Limb (tissue), 2 donors: ENCODE data around the gene KRTAP10-12.
A peak's percentile ranks its signal among the peaks of the same experiment; 100 is the strongest.
"Not testable (repeated sequence)": the region's sequence is repeated elsewhere in the genome, so short reads cannot be mapped to it uniquely, and the experiment has no call there.

Experiments used
- DNase-seq, 2 donors: peaks; one replicate each; pipeline ENCODE4 v3.0.0-alpha.2; 2016; ENCODE audit errors: extremely low spot score in 2 of 2

The KRTAP10-12 gene

DNA sequence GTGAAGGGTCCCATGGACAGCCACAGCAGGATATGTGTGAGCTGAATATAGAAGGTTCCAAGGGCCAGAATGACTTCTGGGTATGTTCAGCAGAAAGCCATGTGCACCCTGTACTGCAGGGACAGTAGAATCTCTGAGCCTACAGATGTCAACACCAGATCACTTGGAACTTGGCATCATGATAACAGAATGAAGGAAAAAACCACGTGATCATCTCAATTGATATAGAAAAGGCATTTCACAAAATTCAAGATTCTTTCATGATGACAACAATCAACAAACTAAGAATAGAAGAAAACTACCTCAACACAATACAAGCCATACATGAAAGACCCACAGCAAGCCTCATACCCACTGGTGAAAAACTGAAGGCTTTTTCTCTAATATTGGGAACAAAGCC lies 29.4 kb upstream of the KRTAP10-12 start:
- DNase-seq: no peak

DNA sequence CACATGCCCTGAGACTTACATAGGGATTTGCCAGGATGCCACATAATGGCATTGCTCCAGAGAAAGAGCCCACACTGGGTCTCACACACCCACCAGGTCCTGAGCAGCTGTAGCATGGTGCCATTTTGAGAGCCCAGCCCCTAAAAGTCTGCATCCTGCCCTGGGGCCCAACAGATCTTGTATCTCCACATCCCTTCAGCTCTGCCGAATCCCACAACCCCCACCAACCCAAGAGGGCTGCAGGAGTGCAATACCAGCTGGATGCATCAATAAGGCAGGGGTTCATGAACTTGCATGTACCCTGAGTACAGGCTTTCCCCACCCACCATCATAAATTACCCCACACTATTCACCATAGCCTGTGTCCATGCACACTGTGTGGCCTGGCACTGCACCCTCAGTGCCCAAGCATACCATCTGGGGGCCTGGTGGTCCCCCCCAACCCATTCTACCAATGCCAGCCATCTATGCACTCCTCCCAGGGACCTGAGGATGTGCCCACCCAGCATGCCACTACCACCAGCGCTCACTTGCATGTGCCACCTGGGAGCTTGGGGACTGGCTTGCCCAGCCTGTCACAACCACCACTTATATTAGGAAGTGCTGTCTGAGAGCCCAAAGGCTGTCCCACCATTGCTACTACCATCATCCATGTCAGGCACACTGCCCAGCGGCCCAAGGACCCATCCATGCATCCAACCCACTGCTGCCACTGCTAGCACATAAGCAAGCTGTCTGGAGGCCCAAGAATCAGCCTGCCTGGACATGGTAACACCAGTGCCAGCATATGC lies 26.1 kb upstream of the KRTAP10-12 start:
- no peak for DNase-seq

DNA sequence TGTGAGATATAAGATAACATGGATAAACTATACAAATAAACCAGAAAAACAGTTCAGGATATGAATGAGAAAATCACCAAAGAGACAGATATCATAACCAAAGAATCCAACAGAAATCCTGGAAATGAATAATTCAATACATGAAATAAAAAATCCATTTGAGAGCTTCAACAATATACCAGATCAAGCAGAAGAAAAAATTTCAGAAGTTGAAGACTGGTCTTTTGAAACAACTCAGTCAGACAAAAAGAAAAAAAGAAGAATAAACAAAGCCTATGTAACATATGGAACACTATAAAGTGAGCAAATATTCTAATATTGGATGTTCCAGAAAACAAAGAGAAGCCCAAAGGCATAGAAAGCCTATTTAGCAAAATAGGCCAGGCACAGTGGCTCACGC lies 25.1 kb upstream of the KRTAP10-12 start:
- no peak for DNase-seq

DNA sequence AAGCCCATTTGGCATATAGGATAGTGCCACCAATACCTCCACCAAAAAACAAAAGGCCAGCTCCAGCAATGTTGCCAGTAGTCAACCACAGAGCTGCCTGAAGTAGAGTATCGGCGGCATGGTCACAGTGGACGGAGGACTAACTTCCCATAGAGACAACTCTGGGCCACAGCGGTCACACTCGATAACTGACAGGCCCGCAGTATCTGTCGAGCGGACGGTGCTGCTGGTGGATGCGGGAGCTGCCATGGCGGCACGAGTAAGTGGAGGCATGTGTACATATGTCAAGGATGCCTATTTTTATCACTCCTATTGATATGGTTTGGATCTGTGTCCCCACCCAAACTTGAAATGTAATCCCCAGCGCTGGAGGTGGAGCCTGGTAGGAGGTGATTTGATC lies 19.1 kb upstream of the KRTAP10-12 start:
- DNase-seq: no peak

DNA sequence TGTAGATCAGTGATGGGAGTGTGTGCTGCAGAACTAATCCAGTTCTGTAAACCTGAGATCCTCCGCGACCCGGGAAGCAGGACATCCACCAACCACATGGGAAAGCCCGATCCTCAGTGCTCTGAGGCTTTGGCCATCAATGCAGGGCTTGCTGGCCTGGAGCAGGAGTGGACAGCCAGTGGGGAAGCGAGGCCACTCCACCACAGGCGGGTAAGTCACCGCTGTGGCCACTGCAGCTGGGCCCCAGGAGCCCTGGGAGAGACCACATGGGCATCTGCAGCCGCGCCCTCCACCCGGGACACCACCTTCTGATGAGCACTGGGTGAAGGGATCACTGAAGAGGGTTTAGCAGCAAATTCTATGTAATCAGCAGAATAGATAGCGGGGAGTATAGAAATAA lies 15.8 kb upstream of the KRTAP10-12 start:
- no peak for DNase-seq

DNA sequence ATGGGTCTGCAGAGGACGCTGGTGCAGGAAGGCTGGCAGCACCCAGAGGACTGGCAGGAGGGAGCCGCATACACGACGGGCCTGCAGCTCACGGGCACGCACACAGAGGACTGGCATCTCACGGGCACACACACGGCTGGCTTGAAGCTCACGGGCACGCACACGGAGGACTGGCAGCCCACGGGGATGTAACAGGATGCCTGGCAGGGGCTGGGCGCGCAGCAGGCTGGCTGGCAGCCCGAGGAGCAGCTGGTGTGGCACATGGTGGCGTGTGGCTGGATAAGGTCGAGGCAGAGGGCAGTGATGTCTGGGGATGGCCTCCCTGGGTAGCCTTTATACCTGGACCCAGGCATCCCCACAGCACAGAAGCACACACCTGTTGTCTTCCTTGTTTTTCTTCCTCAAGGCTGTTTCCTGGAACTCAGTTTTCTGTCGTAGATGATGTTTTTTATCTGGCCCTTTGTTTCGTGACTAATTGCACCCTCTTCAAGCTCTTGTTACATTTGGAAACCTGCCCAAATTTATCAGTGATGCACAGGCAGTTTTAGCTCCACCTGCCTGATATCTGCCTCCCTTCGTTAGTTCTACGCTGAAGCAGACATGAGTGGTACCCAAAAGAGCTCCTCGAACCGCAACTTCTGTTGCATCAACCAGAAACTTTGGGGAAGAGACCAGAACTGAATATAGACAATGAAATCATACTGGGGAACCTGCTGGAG lies 15.0 kb upstream of the KRTAP10-12 start, which contains the start of gene KRTAP12-1:
TSS of gene KRTAP12-1 (minus strand) at position 303 of the 719 bp plus-strand sequence. CDS start at position 263, 40 bp downstream.
- DNase-seq: no peak

DNA sequence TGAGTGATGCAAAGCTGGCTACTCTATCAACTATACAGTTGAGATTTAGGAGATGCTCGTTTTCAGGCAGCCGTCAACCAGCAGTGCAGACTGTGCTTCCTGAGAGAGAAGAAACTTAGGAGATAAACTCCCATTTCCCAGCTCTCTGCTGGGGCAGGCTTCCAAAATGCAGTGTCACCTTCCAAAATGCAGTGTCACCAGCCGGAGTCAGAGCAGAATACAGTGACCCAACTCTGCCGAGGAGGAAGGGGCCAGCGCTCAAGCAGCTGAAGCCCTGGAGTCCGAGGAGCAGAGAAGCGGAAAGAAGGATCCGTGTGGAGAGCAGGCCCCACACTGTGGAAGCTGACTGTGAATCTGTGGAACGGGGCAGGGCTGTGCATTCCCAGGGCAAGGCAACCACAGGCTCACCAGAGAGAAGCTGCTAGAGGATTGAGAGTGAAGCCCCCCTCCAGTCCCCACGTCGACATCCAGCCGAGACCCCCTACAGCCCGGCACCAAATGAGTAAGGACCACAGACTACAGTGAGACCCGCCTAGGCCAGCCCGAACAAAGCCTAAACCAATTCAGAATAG lies 14.3 kb upstream of the KRTAP10-12 start:
- no peak for DNase-seq

DNA sequence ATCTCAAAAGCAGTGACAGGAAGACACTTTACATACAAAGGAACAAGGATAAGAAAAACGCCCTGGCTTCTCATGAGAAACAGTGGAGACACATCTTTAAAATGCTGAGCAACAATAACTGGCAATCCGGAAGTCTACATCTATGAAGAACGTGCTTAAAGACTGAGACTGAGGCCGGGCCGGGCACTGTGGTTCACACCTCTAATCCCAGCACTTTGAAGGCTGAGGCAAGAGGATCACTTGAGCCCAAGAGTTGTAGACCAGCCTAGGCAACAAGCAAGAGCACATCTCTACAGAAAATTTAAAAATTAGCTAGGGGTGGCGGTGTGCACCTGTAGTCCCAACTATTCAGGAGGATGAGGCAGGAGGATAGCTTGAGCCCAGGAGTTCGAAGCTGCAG lies 12.9 kb upstream of the KRTAP10-12 start:
- DNase-seq: no peak

DNA sequence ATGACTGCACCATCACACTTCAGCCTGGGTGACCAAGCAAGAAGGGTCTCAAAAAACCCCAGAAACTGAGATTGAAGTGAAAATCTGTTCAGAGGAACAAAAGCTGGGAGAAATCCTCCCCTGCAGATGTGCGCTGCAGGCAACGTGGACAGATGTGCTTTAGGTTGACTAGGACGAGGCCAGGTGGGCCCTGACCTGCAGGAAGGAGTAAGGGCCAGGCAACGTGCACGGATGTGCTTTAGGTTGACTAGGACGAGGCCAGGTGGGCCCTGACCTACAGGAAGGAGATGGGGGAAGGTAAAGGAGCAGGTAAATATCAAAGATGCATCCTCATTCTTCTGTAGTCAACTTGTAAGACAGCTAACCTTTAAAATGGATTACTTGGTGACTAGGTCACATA lies 12.5 kb upstream of the KRTAP10-12 start:
- DNase-seq: no peak

DNA sequence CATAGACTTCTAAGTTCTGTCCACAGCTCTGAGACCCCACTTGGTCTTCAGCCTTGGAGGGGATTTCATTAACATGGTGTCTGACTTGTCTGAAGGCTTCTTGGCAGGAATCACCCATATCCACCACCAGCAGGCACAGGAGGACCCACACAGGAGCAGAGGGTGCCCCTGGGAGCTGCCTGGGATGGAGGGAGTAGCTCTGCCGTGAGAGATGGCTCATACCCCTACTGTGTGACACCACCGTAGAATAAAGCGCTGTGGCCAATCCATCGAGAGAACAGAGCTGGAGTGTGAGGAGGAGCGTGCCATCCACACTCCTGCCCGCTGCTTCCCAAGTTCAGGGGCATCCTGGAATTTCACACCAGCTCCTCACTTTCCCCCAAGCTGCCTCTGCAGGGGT lies 11.9 kb upstream of the KRTAP10-12 start:
- not testable (repeated sequence) for DNase-seq

DNA sequence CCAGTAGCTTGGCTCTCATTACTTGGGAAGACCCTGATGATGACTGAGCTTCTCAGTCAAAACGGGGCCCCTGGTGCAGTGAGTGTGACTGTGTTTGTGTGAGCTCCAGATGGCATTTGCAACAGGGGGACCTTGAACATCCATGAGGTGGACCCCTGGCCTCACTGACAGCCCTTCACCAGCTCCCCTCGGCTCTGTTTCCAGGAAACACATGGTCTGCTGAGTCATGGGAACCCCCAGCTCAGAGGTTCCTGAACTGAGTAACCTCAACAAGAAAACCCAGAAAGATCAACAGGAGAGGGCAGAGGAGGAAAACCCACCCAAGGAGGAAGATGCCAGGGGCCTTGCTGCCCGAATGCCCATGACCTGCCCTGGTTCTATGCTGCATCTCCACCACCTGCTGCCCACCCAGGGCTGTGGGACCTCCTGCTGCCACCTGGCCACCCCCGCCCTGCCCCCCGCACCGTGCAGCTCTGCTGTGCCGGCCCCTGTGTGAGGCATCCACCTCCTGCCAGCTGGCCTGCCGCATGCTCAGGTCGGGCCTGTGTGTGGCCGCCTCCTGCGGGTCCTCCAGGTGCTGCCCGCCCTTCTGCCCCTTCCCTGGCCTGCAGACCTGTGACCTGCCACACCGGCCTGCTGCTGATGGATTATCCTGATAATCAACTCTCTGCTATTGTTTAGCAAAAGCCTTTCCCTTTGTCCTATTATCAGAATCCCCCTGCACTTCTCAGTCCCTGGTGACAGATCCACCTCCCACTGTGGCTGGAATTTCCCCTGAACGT lies 10.8 kb upstream of the KRTAP10-12 start:
- DNase-seq: no peak

DNA sequence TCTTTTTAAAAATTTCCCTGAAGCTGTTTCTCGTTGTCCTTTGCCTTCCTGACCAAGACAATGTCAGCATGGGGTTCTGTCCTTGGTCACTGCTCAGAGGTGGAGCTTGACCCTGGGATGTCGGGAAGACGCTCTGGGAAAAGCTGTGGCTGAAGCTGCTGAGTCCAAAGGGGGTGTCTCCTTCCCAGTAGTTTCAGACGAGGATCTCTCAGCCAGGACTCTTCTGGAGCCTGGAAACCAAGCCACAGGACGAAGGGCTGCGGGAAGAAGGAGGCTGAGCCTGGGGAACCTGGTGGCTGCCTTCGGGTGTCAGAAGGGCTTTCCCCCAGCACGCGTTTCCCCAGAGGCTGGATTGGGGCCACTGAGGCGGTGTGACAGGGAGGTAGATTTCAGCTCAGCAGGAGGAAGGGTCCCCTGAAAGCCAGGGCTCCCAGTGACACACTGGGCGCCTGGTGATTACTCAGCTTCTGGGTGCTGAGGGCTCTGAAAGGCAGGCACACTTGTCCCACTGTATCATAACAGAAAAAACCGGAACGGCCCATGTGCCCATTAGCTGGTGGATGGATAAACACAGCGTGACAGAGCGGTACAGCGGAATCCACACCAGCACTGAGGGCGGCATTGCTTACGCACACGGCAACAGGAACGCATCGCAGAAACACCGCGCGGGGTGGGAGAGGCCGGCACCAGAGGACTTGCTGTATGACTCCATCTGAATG lies 10.0 kb upstream of the KRTAP10-12 start:
- DNase-seq: no peak

DNA sequence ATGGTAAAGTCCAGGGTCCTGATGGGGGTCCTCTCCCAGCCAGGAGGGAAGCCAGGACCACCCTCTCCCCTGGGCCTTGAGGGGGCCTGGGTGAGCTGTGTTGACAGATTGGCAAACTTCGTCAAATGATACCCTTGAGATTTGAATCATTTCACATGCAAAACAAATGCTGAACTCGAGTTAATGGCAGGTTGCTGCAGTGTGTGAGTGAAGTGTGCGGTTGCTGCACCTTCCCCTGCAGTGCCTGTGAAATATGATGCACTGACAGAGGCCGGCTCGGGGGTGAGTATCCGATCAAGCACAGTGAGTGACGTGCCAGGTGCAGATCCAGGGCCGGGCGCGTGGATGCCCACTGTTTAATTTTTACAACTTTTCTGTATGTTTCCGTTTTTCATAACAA lies 9.3 kb upstream of the KRTAP10-12 start:
- peak in 1 of 2 donors; percentile 5 for DNase-seq

DNA sequence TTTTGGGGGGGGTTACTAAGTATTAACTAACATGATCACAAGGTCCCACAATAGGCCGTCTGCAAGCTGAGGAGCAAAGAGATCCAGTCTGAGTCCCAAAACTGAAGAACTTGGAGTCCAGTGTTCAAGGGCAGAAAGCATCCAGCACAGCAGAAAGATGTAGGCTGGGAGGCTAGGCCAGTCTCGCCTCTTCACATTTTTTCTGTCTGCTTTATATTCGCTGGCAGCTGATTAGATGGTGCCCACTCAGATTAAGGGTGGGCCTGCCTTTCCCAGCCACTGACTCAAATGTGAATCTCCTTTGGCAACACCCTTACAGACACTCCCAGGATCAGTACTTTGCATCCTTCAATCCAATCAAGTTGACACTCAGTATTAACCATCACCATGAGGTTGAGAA lies 7.2 kb upstream of the KRTAP10-12 start:
- not testable (repeated sequence) for DNase-seq

DNA sequence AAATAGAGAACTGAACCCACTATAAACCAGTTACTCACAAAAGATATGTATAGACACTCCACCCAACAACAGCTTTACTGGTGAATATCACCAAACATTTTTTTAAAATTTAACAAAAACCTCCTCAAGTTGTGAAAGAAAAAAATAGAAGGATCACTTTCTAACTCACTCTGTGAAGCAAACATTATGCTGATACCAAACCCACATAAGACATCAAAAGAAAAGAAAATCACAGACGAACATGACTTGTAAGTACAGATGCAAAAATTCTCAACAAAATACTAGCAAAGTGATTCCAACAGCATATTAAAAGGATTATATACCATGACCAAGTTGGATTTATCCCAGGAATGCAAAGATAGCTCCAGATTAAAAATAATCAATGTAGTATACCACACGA lies 5.3 kb upstream of the KRTAP10-12 start:
- DNase-seq: no peak

DNA sequence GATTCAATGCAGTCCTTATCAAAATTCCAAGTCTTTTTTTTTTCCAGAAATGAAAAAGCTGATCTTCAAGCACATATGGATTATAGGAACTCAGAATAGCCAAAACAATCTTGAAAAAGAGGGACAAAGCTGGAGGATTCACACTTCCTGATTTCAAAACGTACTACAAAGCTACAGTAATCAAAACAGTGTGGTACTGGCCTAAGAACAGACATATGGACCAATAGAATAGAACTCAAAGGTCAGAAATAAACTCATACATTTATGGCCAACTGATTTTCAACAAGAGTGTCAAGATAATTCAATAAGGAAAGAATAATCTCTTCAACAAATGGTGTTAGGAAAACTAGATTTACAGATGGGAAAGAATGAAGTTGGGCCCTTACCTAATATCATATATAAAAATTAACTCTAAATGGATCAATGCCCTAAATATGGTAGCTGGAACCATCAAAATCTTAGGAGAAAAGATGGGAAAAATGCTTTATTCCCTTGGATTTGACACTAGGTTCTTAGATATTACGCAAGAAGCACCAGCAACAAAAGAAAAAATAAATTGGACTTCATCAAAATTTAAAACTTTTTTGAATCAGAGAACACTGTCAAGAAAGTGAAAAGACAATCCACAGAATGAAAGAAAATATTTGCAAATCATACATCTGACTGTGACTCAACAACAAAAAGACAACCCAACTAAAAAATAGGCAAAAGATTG lies 4.0 kb upstream of the KRTAP10-12 start:
- DNase-seq: no peak

DNA sequence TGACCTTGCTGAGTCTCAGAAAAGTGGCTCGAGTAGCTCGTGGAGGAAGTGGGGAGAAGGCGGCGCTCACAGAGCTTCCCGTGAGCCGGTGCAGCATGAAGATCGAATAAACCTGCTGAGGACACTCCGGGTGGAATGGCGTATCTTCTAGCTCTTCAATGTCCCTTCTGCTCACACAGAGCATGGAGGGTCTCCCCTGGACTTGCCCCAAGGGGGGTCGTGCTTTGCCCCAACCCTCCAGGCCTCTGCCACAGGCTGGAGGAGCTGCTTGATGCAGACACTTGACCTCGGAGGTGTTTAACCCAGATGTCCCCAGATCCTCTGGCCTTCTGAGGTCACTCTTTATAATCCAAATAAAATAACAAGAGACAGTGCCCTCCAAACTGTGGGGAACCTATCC lies 2.2 kb upstream of the KRTAP10-12 start:
- DNase-seq: no peak

DNA sequence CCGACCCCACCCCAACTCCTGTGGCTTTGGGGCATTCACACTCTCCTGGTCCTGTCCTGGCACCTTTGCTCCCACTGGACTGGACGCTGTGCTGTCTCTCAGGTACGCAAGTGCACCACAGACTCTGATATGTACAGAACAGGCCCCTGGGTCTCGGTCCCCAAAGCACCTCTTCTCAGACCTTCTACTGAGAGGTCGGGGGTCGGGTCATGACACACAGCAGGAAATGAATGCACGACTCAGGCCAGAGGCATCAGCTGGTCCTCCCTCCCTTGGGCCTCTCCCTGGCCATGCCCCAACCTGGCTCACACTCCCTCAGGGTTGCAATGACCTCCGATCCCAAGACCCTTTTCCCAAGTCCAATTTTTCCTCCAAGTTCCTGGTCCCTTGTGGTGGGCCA lies 1.8 kb upstream of the KRTAP10-12 start:
- no peak for DNase-seq

DNA sequence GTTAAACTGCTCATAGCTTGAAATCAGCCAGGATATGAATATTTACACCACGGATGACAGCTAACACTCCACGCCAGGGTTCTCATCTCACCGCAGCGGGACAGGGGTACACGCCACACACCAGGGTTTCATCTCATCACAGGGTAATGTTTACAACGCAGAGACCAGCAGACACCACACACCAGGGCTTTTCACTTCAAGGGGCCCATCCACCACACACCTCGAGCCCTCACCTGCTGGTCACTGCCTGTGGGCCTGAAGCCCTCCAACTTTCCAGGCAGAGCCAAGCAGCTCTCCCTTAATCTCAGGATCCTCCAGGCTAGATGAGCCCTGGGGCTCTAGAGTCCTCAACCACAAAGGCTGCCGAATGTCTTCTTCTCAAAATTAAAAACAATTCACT lies 1.3 kb upstream of the KRTAP10-12 start:
- no peak for DNase-seq

DNA sequence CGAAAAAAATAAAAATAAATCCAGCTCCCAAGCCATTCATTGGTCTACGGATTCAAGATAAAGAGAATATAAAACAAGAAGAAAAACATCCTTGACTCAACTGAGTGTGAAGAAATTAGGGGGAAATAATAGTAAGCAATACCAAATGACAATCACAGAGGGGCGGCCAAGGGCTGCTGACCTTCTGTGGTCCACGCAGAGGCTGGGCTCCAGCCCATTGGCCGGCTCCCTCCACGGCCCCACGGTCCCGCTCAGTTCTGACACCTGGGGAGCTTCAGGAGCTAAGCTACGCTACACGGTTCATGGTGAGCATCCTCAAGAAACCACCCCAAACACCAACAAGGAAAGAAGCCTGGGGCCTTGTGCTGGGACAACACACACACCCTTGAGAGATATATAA lies 400 bp upstream of the KRTAP10-12 start:
- DNase-seq: no peak
